Activated CD8-positive, alpha-beta memory T cell treated with anti-CD3 and anti-CD28 coated beads for 36 hours (primary cell): ENCODE results near the gene NELL1. TPM values are rescaled to one million over a fixed set of nuclear protein-coding genes. Genes with fewer than 3 reads are reported as not detected.
"Not testable (repeated sequence)": the region's sequence is repeated elsewhere in the genome, so short reads cannot be mapped to it uniquely, and the experiment has no call there.

ENCODE experiments used
- CTCF ChIA-PET: fragments of 350-600 bp; sonication (Branson Sonifier 250); formaldehyde crosslinking; loops from one replicate; lab custom pipeline; 2021; ENCODE audit warnings: antibody characterized with exemption; lab: Charles Lee
- POLR2A ChIA-PET: fragments of 350-600 bp; sonication (Branson Sonifier 250); formaldehyde crosslinking; loops from one replicate; lab custom pipeline; 2021; ENCODE audit warnings: antibody characterized with exemption; lab: Charles Lee
- total RNA-seq, 2 experiments: library from RNA; stranded (reverse); gene quantifications; one replicate each; pipeline ENCODE4 v1.2.3, GENCODE V29; 2021

The NELL1 gene
- total RNA-seq, 2 experiments from 2014 or later, result not detected

- CTCF ChIA-PET, result no interaction called here
- POLR2A ChIA-PET, result no interaction called here
Observed at GRCh38 chr11:20854215-20854955, 185.0 kb downstream of the NELL1 start.

GRCh38 chr11:20861322-20861721, 191.9 kb downstream of the NELL1 start:
- ChIA-PET CTCF (no interaction called here), POLR2A (no interaction called here)

DNA sequence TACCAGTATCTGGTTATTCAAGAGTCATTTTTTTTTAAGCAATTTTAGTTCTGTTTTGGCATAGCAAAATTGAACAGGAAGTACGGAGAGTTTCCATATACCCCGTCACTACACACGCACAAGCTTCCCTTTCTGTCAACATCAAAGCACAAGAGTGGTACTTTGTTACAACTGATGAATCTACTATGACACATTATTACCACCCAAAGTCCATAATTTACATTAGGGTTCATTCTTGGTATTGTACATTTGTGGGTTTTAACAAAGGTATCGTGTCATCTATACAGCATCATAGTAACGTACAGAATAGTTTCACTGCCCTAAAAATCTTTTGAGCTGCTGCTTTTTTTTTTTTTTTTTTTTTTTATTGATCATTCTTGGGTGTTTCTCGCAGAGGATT, 192.9 kb downstream of the NELL1 start:
- POLR2A ChIA-PET, CTCF ChIA-PET: not testable (repeated sequence)

DNA sequence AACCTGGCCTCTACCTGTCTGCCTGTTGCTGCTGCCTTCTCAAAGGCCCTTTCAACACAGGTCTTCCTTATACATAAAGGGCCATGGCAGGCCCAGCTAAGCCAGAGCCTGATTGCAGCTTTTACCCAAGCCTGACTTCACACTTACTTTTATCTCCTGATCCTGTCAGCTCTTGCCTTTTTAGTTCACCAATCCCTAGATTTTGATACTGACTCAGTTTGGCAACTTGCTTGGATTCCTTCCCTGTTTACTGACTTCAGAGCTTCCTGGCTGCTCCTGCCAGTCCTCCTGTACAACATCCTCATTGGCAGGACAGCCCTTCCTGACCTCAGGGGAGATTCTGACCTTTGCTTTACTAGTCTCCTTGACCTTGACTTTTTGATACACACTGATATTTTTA, 195.2 kb downstream of the NELL1 start:
- POLR2A ChIA-PET, result no interaction called here
- CTCF ChIA-PET, result no interaction called here

DNA sequence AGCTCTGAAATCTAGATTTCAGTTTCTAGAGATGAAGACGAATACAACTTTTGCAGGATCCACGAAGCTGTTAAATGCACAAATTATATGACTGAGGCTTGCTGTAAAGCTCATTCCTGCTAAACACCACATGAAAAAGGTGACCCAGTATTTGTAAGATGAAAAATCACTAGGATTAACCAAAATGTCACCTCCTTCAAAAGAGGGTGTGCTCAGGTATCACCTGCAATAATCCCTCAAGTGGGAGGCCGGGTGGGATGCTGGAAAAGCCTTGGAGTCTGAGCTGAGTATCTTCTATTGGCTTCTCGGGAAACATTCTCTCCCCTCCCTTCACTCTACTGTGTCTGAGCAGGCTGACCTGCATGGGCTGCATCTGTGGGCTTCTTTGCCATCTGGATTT, 195.8 kb downstream of the NELL1 start:
- ChIA-PET CTCF (no interaction called here), POLR2A (no interaction called here)

DNA sequence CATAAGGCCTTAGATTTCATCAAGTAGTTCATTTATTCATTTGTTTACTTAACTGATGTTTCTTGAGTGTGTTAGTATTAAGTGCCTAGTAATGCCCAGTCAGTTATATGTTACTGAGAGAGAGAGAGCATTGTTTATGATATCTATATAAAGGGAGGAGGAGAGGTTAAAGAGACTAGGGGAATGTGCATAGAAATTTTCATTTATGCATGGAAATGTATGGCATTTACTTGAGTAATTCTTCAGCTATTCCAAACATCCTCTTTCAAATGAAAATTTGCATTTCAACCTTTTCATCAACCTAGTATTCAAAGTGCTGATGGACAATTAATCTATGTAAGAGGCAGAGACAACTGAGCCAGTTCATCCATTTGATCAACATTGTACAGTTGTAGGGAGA, 199.7 kb downstream of the NELL1 start:
- ChIA-PET POLR2A (no interaction called here), CTCF (no interaction called here)

DNA sequence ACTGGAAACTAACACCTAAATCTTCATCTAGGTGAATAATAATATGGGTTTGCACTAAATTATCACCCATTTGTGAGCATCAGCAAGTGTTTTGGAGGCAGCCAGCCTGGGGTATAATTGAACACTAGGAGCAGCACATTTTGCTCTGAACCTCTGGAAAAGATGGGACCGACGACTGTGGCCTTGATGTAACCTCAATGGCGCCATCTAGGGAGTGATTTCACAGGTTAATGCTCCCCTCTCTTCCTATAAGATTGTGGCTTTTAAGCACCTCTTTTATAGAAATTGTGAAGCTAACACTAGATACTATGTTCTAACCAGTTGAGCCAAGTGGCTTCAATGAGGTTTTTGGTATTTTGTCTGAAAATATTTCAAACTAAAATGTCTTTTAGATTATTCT, 203.7 kb downstream of the NELL1 start:
- ChIA-PET CTCF (interaction anchor here (0.8 kb wide), 1 partner anchor 85 kb away, joined by 3 read pairs; no protein-coding TSS in a partner anchor), POLR2A (no interaction called here)

DNA sequence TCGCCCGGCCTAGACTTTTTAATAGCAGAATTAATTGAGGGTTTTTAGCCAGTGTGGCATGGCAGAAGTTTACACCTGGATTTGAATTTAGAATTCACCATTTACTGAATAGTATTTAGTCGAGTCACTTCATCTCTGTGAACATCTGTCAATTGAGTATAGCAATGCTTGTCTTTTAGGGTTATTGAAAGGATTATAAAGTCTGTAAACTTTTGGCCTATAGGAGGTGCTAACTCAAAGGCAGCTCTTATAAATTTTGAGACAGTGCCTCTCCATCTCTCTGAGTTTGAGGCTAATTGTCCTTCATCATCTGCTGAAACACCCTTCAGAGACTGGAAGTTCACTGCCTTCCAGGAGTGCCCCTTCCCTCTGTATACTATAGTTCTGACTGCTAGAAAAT, 205.0 kb downstream of the NELL1 start:
- POLR2A ChIA-PET, result no interaction called here
- CTCF ChIA-PET, result interaction anchor here (0.6 kb wide), 1 partner anchor 732 kb away, joined by 5 read pairs; no protein-coding TSS in a partner anchor

- CTCF ChIA-PET, result no interaction called here
- POLR2A ChIA-PET, result no interaction called here
Observed at GRCh38 chr11:20875889-20876288, 206.5 kb downstream of the NELL1 start.

GRCh38 chr11:20876738-20877137, 207.4 kb downstream of the NELL1 start:
- CTCF ChIA-PET, result no interaction called here

DNA sequence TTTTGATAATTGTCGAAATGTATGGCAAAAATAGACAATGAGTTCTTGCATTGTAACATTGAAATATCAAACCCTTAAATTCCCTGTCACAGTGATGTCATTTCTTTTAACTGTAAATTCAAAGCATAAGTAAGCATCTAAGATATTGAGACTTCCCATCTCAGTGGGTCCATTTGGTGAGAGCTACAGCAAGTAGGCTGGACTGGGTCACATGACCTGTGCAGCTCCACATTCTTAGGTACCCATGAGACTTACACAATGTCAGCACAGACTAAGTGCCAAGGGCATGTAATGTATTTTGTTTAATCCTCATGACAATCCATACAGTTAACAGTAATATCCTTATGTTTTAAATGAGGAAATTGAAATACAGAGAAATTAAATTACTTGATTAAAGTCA, 210.7 kb downstream of the NELL1 start:
- CTCF ChIA-PET, result no interaction called here
- POLR2A ChIA-PET, result no interaction called here

More at GRCh38 chr11:20876738-20877137, 207.4 kb downstream of the NELL1 start:
- POLR2A ChIA-PET, result no interaction called here

GRCh38 chr11:20881328-20882079, 212.1 kb downstream of the NELL1 start:
- ChIA-PET POLR2A (no interaction called here), CTCF (interaction anchor here (1.5 kb wide), 1 partner anchor 10 kb away, joined by 3 read pairs; no protein-coding TSS in a partner anchor)

- POLR2A ChIA-PET, result no interaction called here
- CTCF ChIA-PET, result no interaction called here
Observed at GRCh38 chr11:20887137-20887536, 217.8 kb downstream of the NELL1 start.

GRCh38 chr11:20894296-20894695, 224.9 kb downstream of the NELL1 start:
- CTCF ChIA-PET, result no interaction called here
- POLR2A ChIA-PET, result interaction anchor here (0.7 kb wide), 1 partner anchor 16 kb away, joined by 5 read pairs; no protein-coding TSS in a partner anchor

DNA sequence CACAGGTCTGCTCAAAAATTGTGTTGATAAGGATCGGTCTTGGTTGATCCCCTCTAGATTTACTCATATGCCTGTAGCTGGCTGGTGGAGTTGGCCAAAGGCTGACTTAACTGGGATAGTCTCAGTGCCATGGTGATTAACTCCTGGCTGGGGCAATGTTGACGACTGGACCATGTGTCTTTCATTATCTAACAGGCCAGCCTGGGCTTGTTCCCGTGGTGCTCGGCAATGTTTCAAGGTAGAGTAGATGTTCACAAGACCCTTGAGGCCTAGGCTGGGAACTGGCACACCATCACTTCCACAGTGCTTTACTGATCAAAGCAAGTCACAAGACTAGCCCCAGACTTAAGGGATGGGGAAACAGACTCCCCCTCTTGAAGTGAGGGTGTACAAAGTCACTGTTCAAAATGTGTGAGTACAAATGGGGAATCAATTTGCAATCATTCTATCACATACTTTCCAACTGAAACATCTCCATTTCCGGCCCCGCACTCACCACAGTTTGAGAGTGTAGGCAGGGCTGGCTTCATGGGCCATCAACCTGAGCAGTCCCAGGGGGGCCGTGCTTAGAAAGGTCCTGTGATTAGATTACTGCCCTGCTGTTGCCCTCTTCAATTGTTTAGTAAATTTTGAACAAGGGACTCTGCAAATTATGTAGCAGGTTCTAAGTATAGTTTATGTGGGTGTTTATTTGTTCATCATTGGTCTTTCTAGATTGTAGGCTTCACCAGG, 240.8 kb downstream of the NELL1 start:
- ChIA-PET POLR2A (no interaction called here), CTCF (no interaction called here)

GRCh38 chr11:20910733-20911132, 241.3 kb downstream of the NELL1 start:
- CTCF ChIA-PET, result no interaction called here
- POLR2A ChIA-PET, result no interaction called here

DNA sequence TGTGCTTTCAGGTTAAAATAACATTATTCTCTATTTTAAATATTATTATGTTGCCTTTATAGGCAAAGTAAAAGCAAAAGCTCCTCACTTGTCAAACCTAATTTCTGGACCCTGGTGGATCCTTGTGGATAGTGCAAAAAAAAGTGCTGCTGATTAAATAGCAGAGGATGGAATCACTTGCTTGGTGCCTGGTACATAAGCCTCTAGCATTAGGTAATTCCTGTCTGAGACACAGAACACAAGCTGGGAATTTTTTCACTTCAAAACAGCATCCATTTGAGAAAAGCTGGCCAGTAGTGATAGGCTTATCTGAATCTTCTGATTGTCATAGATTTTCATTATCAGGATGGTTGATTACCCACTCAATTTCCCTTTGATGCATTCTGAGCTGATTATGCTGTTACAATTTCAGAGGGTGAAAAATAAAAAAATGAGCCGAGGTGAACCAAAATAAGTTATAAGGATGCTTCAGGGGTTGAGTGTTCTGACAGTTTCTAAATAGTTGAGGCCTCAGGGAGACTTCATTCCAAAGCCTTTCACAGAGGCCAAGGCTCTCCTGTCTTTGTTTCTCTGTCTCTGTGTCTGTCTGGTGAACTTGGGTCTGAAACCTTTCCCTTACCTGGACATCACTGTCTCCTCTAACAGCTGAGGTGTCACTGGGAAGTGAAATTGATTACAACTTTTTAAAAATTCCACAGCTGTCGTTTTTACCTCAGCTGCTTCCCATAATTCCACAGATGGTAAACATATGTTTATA, 242.9 kb downstream of the NELL1 start:
- CTCF ChIA-PET, result no interaction called here
- POLR2A ChIA-PET, result no interaction called here

- ChIA-PET CTCF (no interaction called here), POLR2A (no interaction called here)
Observed at GRCh38 chr11:20912922-20913512, 243.6 kb downstream of the NELL1 start.

DNA sequence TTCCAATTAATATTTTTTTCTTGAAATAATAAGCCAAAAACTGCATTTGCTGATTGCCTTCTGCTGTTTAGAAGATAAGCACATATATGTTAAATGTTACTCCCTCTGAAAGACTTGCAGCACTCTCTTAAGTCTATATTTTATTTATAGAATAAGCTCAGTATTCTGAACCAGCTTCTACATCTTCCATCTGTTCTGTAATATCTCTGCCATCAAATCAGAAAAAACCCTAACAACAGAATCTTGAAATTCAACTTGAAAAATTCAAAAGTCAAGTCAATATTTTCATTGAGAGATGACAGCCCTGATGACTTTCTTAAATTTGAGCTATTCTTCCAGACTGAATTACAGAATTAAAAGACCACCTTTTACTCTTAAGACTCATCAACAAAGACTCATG, 247.9 kb downstream of the NELL1 start:
- ChIA-PET CTCF (no interaction called here), POLR2A (no interaction called here)
